GM19395 (cell line): ENCODE results near the gene RALBP1.
"Not testable (repeated sequence)": the region's sequence is repeated elsewhere in the genome, so short reads cannot be mapped to it uniquely, and the experiment has no call there.

ENCODE experiments used
- ATAC-seq: cut with Tn5 transposase; IDR thresholded peaks from one replicate; pipeline ENCODE4 v1.9.1; 2021; ENCODE audit warnings: mild to moderate bottlenecking, moderate library complexity; ENCODE audit not compliant: unreplicated experiment

The RALBP1 gene

GRCh38 chr18:9454061-9454703, 21.1 kb upstream of the RALBP1 start:
- no peak for ATAC-seq

DNA sequence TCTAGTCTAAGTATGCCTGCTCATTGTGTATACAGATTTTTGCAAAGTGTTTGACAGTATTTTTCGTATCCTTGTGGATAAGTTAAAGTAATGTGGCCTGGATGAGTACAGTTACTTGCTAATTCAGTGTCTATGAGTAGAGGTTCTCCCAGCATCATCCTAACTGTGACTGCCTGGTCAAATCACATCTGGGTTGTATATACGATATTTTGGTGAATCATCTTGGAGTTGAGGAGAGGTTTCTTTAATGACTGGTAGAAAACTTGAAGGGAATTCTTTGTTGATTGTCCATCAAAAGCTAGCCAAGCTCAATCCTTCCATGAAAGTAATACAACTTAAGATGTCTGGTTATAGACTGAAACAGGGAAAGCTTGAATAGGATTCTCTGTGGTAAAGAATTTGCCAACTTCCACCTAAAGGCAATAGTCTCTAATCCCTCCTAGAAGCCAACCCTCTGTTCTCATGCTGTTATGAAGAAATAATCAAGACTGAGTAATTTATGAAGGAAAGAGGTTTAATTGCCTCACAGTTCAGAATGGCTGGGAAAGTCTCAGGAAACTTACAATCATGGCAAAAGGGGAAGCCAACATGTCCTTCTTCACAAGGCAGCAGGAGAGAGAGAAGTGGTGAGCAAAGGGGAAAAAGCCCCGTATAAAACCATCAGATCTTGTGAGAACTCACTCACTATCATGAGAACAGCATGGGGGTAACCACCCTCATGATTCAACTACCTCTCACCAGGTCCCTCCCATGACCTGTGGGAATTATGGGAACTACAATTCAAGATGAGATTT, 19.4 kb upstream of the RALBP1 start:
- ATAC-seq, result no peak

DNA sequence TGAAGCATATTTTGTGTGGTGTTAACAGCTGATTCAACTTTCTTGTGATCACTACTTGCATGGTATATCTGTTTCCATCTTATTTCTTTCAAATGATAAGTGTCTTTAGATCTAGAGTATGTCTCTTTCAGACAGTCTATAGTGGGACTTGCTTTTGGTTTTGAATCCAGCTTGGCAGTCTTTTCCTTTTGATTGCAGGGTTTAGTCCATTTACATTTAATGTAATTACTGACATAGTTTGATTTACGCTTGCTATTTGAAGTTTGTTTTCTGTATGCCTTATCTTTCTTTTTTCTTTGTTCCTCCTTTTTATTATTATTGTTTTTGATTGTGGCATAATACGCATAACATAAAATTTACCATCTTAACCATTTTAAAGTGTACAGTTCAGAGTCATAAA, 9.2 kb upstream of the RALBP1 start:
- no peak for ATAC-seq

- ATAC-seq, result no peak
Observed at GRCh38 chr18:9466846-9467245, 8.5 kb upstream of the RALBP1 start.

- ATAC-seq, result no peak
Observed at GRCh38 chr18:9468998-9469397, 6.3 kb upstream of the RALBP1 start.

DNA sequence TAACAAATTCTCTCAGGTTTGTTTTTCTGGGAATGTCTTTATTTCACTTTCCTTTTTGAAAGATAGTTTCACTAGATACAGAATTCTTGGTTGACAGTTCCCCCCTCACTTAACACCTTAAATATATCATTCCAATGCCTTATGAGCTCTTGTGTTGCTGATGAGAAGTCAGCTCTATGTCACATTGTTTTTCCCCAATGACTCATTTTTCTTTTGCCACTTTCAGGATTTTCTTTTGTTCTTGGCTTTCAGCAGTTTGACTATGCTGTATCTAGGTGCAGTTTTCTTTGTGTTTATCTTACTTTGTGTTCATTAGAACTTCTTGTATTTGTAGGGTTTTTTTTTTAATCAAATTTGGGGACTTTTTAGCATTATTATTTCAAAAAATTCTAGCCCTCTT, 5.6 kb upstream of the RALBP1 start:
- ATAC-seq, result no peak

DNA sequence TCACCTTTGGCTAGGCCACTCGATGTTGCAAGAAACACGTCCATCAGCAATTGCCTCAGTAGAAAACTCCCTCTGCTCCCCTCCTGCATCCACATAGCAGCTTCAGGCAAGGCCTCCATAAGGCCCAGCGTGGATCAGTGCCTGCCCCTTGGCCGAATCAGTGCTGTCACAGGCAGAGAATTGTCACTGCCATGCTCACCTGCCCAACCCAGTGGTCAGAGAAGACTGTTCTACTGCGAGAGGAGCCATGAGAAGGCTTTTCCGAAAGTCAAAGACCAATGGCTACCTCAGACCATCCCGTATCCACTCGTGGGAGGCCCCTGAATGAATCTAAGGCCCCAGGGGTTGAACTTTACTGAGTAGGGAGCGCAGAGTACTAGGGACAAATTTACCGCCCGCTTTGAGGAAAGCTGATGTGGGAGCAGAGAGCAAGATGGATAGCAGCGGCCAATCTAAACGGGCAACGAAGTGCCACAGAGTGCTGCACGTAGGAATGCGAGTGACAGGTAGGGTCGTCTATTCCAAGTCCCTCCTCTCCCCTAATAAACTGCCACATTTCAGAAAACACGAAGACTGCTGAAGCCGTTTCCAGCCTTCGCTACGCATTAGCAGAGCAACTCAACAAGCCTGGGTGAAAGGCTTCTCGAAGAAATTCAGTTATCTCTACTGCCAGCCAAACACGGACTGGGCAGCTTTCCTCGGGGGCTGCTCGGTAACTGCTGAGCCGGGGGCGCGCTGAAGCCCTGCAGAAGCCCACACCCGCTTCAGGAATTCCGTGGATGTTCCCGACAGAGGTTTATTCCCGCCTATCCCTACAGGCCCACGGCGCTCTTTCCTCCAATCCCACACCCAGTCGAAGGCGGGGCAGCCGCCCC, 968 bp upstream of the RALBP1 start:
- no peak for ATAC-seq

DNA sequence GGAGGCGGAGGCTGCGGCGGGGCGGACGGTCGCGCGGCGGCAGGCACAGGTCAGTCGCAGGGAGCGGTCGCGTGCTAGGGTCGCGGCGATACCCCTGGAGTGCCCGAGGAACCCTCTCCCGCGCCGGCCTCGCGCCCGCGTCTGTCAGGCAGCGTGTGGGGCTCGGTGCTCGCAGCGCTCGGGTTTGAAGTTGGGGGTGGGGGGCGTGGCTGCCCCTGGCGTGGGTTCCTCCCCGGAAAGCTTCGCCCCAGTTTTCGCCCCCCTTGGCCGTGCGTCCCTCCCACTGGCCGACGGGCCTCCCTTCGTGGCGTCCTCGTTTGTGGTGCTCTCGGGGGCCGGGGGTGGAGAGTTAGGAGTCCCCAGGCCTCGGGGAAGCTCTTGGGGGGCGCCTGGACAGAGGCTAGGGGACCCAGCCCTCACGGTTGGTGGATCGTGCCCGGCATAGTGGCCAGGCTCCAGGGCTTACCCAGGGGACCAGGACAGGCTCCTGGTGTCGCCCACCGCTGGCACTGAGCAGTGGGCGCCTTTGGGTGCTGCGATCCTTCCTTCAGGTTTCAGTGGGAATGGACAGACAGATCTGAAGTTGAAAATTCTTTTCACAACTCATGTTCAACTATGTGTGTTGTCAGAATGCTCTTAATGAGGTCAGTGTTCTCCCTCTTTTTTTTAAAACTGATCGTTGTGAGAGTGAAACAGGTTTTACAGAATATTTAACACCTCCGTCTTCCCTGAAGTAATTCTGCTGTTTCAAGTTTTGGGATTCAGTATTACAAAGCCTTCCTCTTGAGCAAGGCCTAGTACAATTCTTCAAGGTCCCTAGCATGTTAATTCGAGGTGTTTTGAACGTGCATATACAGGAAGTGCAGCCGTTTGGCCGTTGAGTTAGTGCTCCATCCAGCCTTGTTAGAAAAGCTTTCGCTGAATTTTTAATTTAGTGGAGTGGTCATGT, 604 bp downstream of the RALBP1 start:
- ATAC-seq, result peak; percentile 9

DNA sequence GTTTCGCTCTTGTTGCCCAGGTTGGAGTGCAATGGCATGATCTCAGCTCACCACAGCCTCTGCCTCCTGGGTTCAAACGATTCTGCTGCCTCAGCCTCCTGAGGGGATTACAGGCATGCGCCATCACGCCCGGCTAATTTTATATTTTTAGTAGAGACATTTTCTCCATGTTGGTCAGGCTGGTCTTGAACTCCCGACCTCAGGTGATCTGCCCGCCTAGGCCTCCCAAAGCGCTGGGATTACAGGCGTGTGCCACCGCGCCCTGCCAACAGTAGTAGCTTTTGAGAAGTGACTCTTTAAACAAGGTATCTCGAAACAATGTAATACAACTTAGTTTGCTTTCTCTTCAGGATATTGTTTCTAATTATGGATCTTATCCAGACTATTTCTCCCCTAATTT, 1.6 kb downstream of the RALBP1 start:
- not testable (repeated sequence) for ATAC-seq

GRCh38 chr18:9477509-9477908, 2.2 kb downstream of the RALBP1 start:
- no peak for ATAC-seq

DNA sequence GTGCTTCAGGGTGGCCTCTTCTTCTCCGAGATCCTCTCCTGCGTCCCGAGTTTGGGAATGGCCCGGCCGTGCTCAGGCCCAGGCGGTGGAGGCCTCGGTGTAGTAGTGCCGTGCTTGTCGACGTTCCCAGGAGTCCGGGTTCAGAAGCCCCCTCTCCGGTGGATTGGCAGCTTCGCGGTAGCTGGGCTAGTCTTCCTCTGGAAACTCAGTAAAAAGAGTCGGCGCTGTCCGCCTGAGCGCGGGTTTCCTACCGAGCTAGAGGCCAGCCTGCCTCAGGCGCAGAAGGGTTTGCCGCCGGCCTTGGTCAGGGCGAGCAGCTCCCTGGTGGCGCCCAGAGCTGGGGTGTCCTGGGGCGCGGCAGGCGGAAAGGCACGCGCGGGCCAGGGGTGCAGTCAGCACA, 3.2 kb downstream of the RALBP1 start:
- no peak for ATAC-seq

DNA sequence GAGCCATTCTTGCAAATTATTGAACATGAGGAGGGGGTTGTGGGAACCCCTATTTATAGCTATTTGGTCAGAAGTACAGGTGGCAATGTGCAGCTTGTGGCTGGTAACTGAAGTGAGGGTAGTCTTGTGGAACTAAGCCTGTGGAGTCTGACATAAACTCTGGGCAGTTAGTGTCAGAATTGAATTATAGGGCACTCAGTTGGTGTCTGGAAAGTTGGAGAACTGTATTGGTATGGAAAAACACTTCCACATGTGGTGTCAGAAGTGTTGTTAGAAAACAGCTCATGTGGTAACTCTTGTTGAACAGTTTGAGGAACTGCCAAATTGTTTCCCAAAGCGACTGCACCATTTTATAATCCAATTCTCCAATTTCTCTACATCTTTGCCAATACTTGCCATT, 7.5 kb downstream of the RALBP1 start:
- ATAC-seq, result no peak

DNA sequence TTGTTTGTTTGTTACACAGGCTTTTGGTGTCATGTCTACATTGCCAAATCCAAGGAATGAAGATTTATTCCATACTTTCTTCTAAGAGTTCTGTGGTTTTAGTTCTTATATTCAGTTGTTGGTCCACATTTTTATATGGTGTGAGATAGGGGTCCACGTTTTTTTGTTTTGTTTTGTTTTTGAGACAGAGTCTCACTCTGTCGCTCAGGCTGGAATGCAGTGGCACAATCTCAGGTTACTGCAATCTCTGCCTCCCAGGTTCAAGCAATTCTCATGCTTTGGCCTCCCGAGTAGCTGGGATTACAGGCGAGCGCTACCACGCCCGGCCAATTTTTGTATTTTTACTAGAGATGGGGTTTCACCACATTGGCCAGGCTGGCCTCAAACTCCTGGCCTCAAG, 8.2 kb downstream of the RALBP1 start:
- no peak for ATAC-seq

- ATAC-seq, result not testable (repeated sequence)
Observed at GRCh38 chr18:9484856-9485255, 9.5 kb downstream of the RALBP1 start.

DNA sequence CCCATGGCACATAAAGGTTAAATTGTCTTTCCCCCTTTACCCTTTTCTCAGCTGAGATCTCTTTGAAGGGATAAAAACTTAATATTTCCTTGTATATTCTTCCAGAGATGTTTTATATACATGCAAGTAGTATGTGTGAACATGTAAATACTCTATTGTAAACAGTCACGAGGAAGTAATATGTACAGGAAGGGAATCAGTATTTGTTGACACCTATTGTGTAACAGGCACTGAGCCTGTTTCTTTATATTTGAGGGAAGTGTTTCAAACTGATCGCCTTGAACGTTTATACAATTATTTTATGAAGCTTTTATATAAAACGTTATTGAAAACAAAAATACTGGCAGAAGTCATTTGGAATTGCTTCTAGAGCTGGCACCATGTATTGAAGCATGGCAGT, 13.2 kb downstream of the RALBP1 start:
- no peak for ATAC-seq

- peak; percentile 97 for ATAC-seq
Observed at GRCh38 chr18:9494778-9495331, 19.5 kb downstream of the RALBP1 start.

DNA sequence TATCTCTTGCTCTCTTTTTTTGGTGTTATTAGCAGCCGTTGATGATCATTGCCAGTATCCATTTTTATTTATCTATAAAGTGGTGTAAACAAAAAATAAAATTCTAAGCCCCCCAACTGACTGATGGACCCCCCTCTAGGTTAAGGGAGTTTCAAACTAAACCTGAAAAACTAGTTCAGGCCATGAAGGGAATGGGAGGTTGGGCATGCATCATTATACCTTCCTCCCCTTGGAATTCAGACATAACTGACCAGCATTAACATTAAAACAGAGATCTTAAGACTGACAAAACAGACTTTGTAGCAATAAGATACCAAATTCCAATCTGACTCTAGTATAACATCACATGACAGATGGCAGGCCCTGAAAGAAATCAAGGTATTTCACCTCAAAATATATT, 20.2 kb downstream of the RALBP1 start:
- no peak for ATAC-seq

DNA sequence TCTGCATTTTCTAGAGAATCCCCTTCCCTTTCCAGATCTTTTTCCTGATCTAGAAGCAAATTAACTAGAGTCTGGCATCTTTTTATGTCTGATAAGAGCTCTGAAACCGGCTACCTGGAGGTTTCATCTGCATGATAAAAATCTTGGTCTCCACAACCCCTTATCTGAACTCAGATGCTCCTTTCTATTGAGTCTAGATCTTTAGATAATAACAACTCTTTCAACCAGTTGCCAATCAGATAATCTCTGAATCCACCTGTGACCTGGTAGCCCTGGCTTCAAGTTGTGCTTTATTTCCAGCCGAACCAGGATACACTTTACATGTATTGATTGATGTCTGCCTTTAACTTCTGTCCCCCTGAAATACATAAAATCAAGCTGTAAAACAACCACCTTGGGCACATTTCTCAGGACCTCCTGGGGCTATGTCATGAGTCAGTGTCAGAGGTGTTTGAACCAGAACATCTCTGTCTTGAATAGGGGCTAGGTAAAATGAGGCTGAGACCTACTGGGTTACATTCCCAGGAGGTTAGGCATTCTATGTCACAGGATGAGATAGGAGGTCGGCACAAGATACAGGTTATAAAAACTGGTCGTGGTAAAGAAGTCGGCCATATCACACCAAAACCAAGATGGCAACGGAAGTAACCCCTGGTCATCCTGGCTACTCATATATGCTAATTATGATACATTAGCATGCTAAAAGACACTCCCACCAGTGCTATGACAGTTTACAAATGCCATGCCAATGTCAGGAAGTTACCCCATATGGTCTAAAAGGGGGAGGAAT, 20.8 kb downstream of the RALBP1 start:
- ATAC-seq, result no peak

- no peak for ATAC-seq
Observed at GRCh38 chr18:9506046-9506792, 30.9 kb downstream of the RALBP1 start.
